Fibroblast of lung (primary cell): ENCODE data around the gene SLC27A3. TPM values are rescaled to one million over a fixed set of nuclear protein-coding genes. Genes with fewer than 3 reads are reported as not detected.

ENCODE experiments used
- DNase-seq, 2 donors: peaks; one replicate each; pipeline versions ENCODE4 v3.0.0 to v3.0.0-alpha.2; 2010; ENCODE audit warnings: low read depth in 2 of 2
- H2AFZ ChIP-seq: 2 replicates; pipeline ENCODE4 v1.5.1; 2012; ENCODE audit warnings: low read length, control low read depth, inconsistent platforms
- H3K27ac ChIP-seq: 2 replicates; pipeline ENCODE4 v1.5.1; 2011; ENCODE audit warnings: low read length, control low read depth; ENCODE audit not compliant: insufficient read depth
- H3K27me3 ChIP-seq: 2 replicates; pipeline ENCODE4 v1.5.1; 2011; ENCODE audit warnings: mild to moderate bottlenecking, low read length; ENCODE audit not compliant: control insufficient read depth, insufficient read depth
- H3K36me3 ChIP-seq: 2 replicates; pipeline ENCODE4 v1.5.1; 2011; ENCODE audit warnings: low read length; ENCODE audit not compliant: control insufficient read depth, insufficient read depth
- H3K4me1 ChIP-seq: 2 replicates; pipeline ENCODE4 v1.5.1; 2011; ENCODE audit warnings: low read length; ENCODE audit not compliant: control insufficient read depth, insufficient read depth; ENCODE audit errors: extremely low read depth
- H3K4me2 ChIP-seq: 2 replicates; pipeline ENCODE4 v1.5.1; 2011; ENCODE audit warnings: low read length, control low read depth; ENCODE audit not compliant: insufficient read depth; ENCODE audit errors: extremely low read depth
- H3K4me3 ChIP-seq, 4 experiments: fragments of 200-600 bp in 1 of 4; sonication (generic) in 1 of 4; replicated peaks in 1 of 4; 2 replicates each; pipeline ENCODE4 v1.5.1; 2011 to 2016; ENCODE audit warnings: low read length in 4 of 4, low read depth in 3 of 4, mild to moderate bottlenecking in 3 of 4, control low read depth in 2 of 4, inconsistent platforms in 1 of 4, mixed read lengths in 1 of 4; ENCODE audit not compliant: insufficient read depth in 1 of 4; ENCODE audit errors: control extremely low read depth in 1 of 4
- H3K79me2 ChIP-seq: 2 replicates; pipeline ENCODE4 v1.5.1; 2012; ENCODE audit warnings: mild to moderate bottlenecking, low read length, inconsistent platforms; ENCODE audit not compliant: control insufficient read depth, insufficient read depth
- H3K9ac ChIP-seq: 2 replicates; pipeline ENCODE4 v1.5.1; 2011; ENCODE audit warnings: mild to moderate bottlenecking, low read length, control low read depth; ENCODE audit not compliant: insufficient read depth
- H3K9me3 ChIP-seq: 2 replicates; pipeline ENCODE4 v1.5.1; 2012; ENCODE audit warnings: low read depth, low read length; ENCODE audit not compliant: control insufficient read depth, insufficient read depth
- H4K20me1 ChIP-seq: 2 replicates; pipeline ENCODE4 v1.5.1; 2011; ENCODE audit warnings: low read length; ENCODE audit not compliant: control insufficient read depth, insufficient read depth; ENCODE audit errors: extremely low read depth
- CTCF ChIP-seq, 2 donors: IDR thresholded peaks in 1 of 2; conservative IDR thresholded peaks in 1 of 2; 1 replicate in 1 of 2; 2 replicates in 1 of 2; pipeline ENCODE4 v1.5.1; 2011 to 2012; ENCODE audit warnings: low read length in 2 of 2, control low read depth in 1 of 2, inconsistent platforms in 1 of 2, low read depth in 1 of 2, mild to moderate bottlenecking in 1 of 2
- EZH2 ChIP-seq: IDR thresholded peaks from 2 replicates; pipeline ENCODE4 v1.5.1; 2012; ENCODE audit warnings: low read length, control low read depth, mild to moderate bottlenecking; ENCODE audit errors: missing control alignments
- polyA plus RNA-seq, 2 donors: library from polyadenylated mRNA; depleted of rRNA in 1 of 2; stranded (reverse) in 1 of 2; unstranded in 1 of 2; fragments of >200 nt; gene quantifications; 2 replicates each; pipeline ENCODE4 v1.2.1, GENCODE V29; 2011 to 2012; ENCODE audit warnings: missing spikeins in 1 of 2
- total RNA-seq: library from RNA; depleted of rRNA; stranded (reverse); fragments of >200 nt; gene quantifications from 2 replicates; pipeline ENCODE4 v1.2.1, GENCODE V29; 2014

Gene SLC27A3
- total and polyA plus RNA-seq, 2 donors (not counting 1 experiment from before 2014, with no cell fraction given): 9.7 to 30.6 TPM

DNA sequence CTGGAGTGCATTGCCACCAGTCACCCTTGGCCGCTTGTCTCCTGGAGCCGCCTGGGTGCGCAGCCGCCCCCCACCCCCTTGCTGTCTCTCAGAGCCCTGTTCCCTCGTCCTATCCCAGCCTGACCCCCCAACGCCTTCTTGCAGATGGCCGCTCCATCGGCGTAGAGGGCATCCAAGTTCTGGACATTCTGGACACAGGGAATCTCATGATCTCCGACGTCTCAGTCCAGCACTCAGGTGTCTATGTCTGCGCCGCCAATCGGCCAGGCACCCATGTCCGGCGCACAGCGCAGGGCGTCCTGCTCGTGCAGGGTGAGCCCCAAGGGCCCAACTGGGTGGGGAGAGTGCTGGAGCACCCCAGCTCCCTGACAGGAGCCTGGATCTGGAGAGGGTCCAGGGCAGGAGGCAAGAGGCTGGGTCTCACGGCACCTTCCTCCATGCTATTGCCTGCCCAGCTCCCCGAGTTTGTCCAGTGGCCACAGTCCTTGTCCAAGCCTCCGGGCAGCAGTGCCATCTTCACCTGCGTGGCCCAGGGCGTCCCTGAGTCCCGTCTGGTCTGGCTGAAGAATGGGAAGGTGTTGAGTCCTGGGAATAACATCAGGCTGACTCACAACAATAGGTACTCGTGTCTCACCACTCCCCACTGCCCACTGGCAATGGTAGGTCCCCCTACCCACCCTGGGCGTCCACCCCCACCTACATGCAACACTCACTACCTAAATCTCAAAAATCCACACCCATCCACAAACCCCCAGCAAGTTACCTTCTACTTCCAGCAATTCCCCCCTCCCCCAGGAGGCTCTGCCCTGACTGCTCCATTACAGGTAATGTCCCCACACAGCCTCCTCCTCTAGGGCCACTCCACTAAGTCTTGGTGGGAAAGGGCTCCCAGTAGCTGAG, 24.6 kb downstream of the SLC27A3 start:
- no peaks in the 10 kb centered on the region for H3K27me3 ChIP-seq
- no peak overlapping the region for H2AFZ ChIP-seq
- no peak overlapping the region for H3K4me2 ChIP-seq
- no peaks in the 10 kb centered on the region for H3K79me2 ChIP-seq
- H3K36me3 ChIP-seq: no peaks in the 10 kb centered on the region
- no peak overlapping the region for H3K27ac ChIP-seq
- TF ChIP-seq EZH2 (no peak), CTCF (conservative IDR thresholded peaks at IDR 0.05 in 1 of 2, IDR thresholded peaks at IDR 0.05 in 1 of 2; ENCODE audit: low read depth in 1 of 2, low read length in 2 of 2) (no peak)
- no peak overlapping the region for H3K4me3 ChIP-seq
- H3K4me1 ChIP-seq: no peaks in the 10 kb centered on the region
- H3K9me3 ChIP-seq: no peaks in the 10 kb centered on the region
- H3K9ac ChIP-seq: no peak overlapping the region
- H4K20me1 ChIP-seq: no peaks in the 10 kb centered on the region
- DNase-seq: no peak

DNA sequence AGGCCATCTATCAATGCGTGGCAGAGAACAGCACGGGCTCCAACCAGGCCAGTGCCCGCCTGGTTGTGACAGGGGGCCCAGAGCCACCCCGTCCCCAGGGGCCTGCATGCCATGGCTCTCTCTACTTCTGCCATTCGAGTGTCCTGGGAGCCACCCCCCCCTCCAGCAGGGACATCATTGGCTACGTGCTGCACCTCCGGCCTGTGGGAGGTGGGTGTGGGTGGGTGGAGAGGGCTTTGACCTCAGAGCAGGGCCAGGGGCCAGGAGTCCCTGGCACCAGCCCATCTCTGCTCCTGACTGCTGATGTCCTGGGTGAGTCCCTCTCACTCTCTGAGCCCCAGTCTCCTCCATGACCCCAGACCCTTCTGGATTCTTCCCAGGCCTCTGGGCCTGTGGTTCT, 25.3 kb downstream of the SLC27A3 start:
- H2AFZ ChIP-seq: no peak overlapping the region
- no peaks in the 10 kb centered on the region for H3K36me3 ChIP-seq
- H3K79me2 ChIP-seq: no peaks in the 10 kb centered on the region
- TF ChIP-seq CTCF (conservative IDR thresholded peaks at IDR 0.05 in 1 of 2, IDR thresholded peaks at IDR 0.05 in 1 of 2; ENCODE audit: low read depth in 1 of 2, low read length in 2 of 2) (no peak), EZH2 (no peak)
- no peaks in the 10 kb centered on the region for H3K27me3 ChIP-seq
- peaks cover 2% of the 10 kb centered on the region for H3K4me1 ChIP-seq
- H3K9ac ChIP-seq: no peak overlapping the region
- DNase-seq: no peak
- no peak overlapping the region for H3K4me2 ChIP-seq
- no peak overlapping the region for H3K27ac ChIP-seq
- H4K20me1 ChIP-seq: no peaks in the 10 kb centered on the region
- H3K4me3 ChIP-seq: no peak overlapping the region
- no peaks in the 10 kb centered on the region for H3K9me3 ChIP-seq

GRCh38 chr1:153801028-153801625, 25.9 kb downstream of the SLC27A3 start:
- no peak for TF ChIP-seq EZH2
- no peak for TF ChIP-seq CTCF (conservative IDR thresholded peaks at IDR 0.05 in 1 of 2, IDR thresholded peaks at IDR 0.05 in 1 of 2; ENCODE audit: low read depth in 1 of 2, low read length in 2 of 2)
- H3K4me1 ChIP-seq: peaks cover 5% of the 10 kb centered on the region
- no peak overlapping the region for H2AFZ ChIP-seq
- H3K4me2 ChIP-seq: no peak overlapping the region
- H3K9ac ChIP-seq: no peak overlapping the region
- H4K20me1 ChIP-seq: no peaks in the 10 kb centered on the region
- no peaks in the 10 kb centered on the region for H3K36me3 ChIP-seq
- H3K4me3 ChIP-seq: no peak overlapping the region
- H3K27ac ChIP-seq: no peak overlapping the region
- no peaks in the 10 kb centered on the region for H3K9me3 ChIP-seq
- no peak for DNase-seq
- H3K27me3 ChIP-seq: no peaks in the 10 kb centered on the region
- H3K79me2 ChIP-seq: no peaks in the 10 kb centered on the region
